ENCODE results near the gene TDP2. TPM values are rescaled to one million over a fixed set of nuclear protein-coding genes. Genes with fewer than 3 reads are reported as not detected.
"Not testable (repeated sequence)": the region's sequence is repeated elsewhere in the genome, so short reads cannot be mapped to it uniquely, and the experiment has no call there.

TDP2 gene
- total and polyA plus RNA-seq, 4 donors: 25.3 to 39.1 (median 34.6) TPM

DNA sequence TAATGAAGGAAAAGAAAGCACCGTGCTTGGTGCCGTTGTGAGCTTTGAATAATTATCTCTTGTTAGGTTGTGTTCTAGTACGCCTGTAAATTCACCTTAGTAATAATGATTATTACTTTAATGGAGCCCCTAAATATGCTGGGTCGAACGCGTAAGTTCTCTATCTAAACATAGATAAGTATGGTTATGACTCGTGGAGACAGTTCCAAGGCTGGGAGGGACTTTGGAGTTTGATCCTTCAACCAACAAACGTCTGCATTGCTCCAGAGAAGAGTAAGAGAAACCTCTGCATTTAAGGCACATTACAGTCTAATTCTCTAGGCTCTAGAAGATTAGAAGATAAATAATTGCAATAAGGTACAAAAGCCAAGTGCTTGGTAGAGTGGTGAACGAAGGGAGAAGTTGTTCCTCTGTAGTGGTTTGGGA is 692 bp upstream of the TDP2 start:
- peak overlapping the region; percentile 99 for H3K4me3 ChIP-seq (ENCODE audit: low read depth, low read length)
- H3K27me3 ChIP-seq (ENCODE audit: control insufficient read depth, insufficient read depth, low read length): no peaks in the 10 kb centered on the region
- peak in 3 of 6 donors; percentile 17 to 25 (median 18) for DNase-seq (ENCODE audit: low read depth in 4 of 6, low spot score in 6 of 6)
- peaks cover 7% of the 10 kb centered on the region for H3K4me1 ChIP-seq (ENCODE audit: control insufficient read depth, insufficient read depth, low read length)
- peak overlapping the region; percentile 95 for H3K27ac ChIP-seq (ENCODE audit: low read depth, low read length)
- 0% methylated on average over 1 of the region's 9 CpGs for WGBS (ENCODE audit: insufficient coverage)
- H3K36me3 ChIP-seq (ENCODE audit: control insufficient read depth, insufficient read depth, low read length): no peaks in the 10 kb centered on the region
- H3K9me3 ChIP-seq (ENCODE audit: control insufficient read depth, insufficient read depth, low read length): peaks cover 8% of the 10 kb centered on the region

DNA sequence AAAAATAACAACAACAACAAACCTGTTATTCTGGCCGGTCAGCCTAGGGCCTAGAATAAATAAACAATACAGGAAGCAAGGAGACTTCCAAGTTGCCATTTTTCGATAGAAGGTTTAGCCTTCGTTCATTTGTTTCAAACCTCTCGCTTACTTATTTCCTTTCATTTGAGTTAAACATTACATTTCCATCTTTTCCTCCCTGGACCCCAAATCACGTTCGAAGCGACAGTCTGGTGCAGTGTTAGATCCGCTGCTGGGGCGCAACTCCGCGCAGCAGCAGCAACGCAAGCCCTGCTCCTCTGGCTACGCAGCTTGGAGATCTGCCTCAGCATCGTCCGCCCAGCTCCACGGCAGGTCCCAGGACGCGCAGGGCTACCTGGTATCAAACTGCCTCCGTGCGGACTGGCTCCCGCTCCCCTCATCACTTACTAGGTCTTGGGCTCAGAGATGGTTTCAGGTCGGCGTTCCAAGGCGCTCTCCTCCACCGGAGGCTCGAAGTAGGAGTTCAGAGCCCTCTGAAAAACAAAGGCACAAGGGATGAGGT is 530 bp downstream of the TDP2 start:
- H3K4me3 ChIP-seq (ENCODE audit: low read depth, low read length): peak overlapping the region; percentile 99
- H3K27me3 ChIP-seq (ENCODE audit: control insufficient read depth, insufficient read depth, low read length): no peaks in the 10 kb centered on the region
- no peaks in the 10 kb centered on the region for H3K36me3 ChIP-seq (ENCODE audit: control insufficient read depth, insufficient read depth, low read length)
- under 1% methylated on average over 25 of the region's 26 CpGs for WGBS (ENCODE audit: insufficient coverage)
- peaks cover 7% of the 10 kb centered on the region for H3K4me1 ChIP-seq (ENCODE audit: control insufficient read depth, insufficient read depth, low read length)
- DNase-seq (ENCODE audit: low read depth in 4 of 6, low spot score in 6 of 6): peak in 3 of 6 donors; percentile 21 to 83 (median 28)
- peak overlapping the region; percentile 95 for H3K27ac ChIP-seq (ENCODE audit: low read depth, low read length)
- peaks cover 8% of the 10 kb centered on the region for H3K9me3 ChIP-seq (ENCODE audit: control insufficient read depth, insufficient read depth, low read length)

DNA sequence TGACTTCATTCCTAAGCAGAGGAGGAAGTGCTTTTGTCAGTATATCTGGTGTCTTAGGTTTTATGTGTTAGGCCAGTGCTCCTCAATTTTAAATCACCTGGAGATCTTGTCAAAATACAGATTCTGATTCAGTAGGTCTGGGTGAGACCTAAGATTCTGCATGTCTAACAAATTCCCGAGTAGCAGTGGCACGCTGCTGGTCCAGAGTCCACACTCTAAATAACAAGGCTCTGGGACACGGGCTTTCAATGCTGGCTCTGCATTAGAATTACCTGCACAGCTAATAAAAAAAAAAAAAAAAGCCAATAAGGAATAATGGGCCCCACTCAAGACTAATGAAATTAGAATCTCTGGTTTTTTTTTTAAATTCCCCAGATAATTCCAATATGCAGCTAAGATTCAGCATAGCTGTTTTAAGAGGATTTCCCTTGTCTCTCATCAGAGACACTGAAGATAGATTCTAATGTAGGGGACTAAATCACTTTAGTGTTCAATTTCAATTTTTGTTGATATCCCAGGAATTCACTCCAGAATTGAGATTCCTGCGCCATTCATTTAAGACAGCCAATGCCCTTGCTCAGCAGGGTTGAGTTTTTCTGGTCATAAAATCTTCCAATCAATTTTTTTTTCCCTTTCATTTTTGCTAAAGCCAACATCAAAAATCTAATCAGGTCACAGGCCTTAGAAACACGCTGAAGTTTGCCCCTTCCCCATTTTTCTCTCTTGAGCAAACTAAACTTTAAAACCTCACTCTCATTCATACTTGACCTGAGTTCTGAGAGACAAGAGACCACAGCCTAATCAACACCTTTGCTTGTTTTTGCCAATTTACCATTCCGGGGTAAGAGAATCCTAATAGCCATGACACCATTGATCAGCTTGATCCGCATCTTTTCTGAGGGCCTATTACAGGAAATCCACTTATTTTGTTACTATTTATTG is 2.4 kb downstream of the TDP2 start:
- DNase-seq (ENCODE audit: low read depth in 4 of 6, low spot score in 6 of 6): no peak
- H3K4me3 ChIP-seq (ENCODE audit: low read depth, low read length): no peak overlapping the region
- peaks cover 7% of the 10 kb centered on the region for H3K4me1 ChIP-seq (ENCODE audit: control insufficient read depth, insufficient read depth, low read length)
- no peaks in the 10 kb centered on the region for H3K36me3 ChIP-seq (ENCODE audit: control insufficient read depth, insufficient read depth, low read length)
- no peaks in the 10 kb centered on the region for H3K9me3 ChIP-seq (ENCODE audit: control insufficient read depth, insufficient read depth, low read length)
- H3K27ac ChIP-seq (ENCODE audit: low read depth, low read length): no peak overlapping the region
- no peaks in the 10 kb centered on the region for H3K27me3 ChIP-seq (ENCODE audit: control insufficient read depth, insufficient read depth, low read length)
- 97% methylated on average over 4 of the region's 7 CpGs for WGBS (ENCODE audit: insufficient coverage)

DNA sequence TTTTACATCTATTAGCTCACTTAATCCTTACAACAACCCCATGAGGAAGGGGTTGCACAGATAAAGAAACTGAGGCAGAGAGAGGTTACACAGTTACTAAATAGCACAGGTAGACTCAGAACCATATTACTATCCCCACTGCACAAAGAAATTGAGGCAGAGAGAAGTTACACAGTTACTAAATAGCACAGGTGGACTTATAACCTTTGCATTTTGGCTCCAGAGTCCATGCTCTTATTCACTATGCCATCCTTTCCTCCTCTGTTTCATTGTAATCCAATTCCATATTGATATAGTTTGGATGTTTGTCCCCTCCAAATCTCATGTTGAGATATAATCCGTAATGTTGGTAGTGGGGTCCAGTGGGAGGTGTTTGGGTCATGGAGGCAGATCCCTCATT is 3.5 kb downstream of the TDP2 start:
- DNase-seq (ENCODE audit: low read depth in 4 of 6, low spot score in 6 of 6): no peak
- Histone ChIP-seq H3K27me3 (ENCODE audit: control insufficient read depth, insufficient read depth, low read length) (no peaks in the 10 kb centered on the region), H3K4me3 (ENCODE audit: low read depth, low read length) (no peak overlapping the region), H3K9me3 (ENCODE audit: control insufficient read depth, insufficient read depth, low read length) (no peaks in the 10 kb centered on the region), H3K4me1 (ENCODE audit: control insufficient read depth, insufficient read depth, low read length) (peaks cover 6% of the 10 kb centered on the region), H3K27ac (ENCODE audit: low read depth, low read length) (no peak overlapping the region), H3K36me3 (ENCODE audit: control insufficient read depth, insufficient read depth, low read length) (no peaks in the 10 kb centered on the region)
- no CpG with 5 or more reads among the region's 1 CpG for WGBS (ENCODE audit: insufficient coverage)

DNA sequence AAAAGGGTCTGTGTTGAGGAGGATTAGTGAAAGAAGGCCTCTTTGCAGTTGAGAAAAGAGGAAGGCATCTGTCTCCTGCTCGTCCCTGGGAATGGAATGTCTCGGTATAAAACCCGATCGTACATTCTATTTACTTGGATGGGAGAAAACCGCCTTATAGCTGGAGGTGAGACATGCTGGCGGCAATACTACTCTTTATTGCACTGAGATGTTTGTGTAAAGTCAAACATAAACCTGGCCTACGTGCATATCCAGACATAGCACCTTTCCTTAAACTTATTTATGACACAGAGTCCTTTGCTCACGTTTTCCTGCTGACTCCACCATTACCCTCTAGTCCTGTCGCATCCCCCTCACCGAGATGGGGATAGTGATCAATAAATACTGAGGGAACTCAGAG is 4.5 kb downstream of the TDP2 start:
- DNase-seq (ENCODE audit: low read depth in 4 of 6, low spot score in 6 of 6): no peak
- 82% methylated on average over 4 of the region's 10 CpGs for WGBS (ENCODE audit: insufficient coverage)
- Histone ChIP-seq H3K36me3 (ENCODE audit: control insufficient read depth, insufficient read depth, low read length) (no peaks in the 10 kb centered on the region), H3K4me3 (ENCODE audit: low read depth, low read length) (no peak overlapping the region), H3K27ac (ENCODE audit: low read depth, low read length) (no peak overlapping the region), H3K9me3 (ENCODE audit: control insufficient read depth, insufficient read depth, low read length) (no peaks in the 10 kb centered on the region), H3K4me1 (ENCODE audit: control insufficient read depth, insufficient read depth, low read length) (no peaks in the 10 kb centered on the region), H3K27me3 (ENCODE audit: control insufficient read depth, insufficient read depth, low read length) (no peaks in the 10 kb centered on the region)

DNA sequence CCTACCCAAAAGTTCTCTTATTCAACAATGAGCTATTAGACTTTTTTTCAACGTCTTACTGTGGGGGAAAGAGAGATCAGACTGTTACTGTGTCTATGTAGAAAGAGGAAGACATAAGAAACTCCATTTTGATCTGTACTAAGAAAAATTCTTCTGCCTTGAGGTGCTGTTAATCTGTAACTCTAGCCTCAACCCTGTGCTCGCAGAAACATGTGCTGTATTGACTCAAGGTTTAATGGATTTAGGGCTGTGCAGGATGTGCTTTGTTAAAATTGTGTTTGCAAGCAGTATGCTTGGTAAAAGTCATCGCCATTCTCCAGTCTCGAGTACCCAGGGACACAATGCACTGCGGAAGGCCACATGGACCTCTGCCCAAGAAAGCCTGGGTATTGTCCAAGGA is 4.9 kb downstream of the TDP2 start:
- not testable (repeated sequence) for H3K27ac ChIP-seq (ENCODE audit: low read depth, low read length); H3K9me3 ChIP-seq (ENCODE audit: control insufficient read depth, insufficient read depth, low read length)

DNA sequence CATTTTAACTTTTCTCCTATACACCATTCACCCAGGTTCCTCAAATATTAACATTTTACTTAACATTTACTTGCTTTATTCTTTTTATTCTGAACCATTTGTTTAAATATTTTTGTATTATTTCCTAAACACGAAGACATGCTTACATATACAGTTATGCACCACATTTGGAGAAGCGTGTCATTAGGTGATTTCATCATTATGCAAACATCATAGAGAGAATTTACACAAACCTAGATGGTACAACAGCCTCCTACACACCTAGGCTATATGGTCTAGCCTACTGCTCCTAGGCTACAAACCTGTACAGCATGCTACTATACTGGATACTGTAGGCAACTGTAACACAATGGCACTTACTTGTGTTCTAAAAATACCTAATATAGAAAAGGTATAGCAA is 6.6 kb downstream of the TDP2 start:
- 88% methylated on average over 1 of the region's 2 CpGs for WGBS (ENCODE audit: insufficient coverage)

More for the DNA sequence above, 4.9 kb downstream of the TDP2 start:
- not testable (repeated sequence) for DNase-seq (ENCODE audit: low read depth in 4 of 6, low spot score in 6 of 6); H3K36me3 ChIP-seq (ENCODE audit: control insufficient read depth, insufficient read depth, low read length); H3K27me3 ChIP-seq (ENCODE audit: control insufficient read depth, insufficient read depth, low read length); H3K4me1 ChIP-seq (ENCODE audit: control insufficient read depth, insufficient read depth, low read length); H3K4me3 ChIP-seq (ENCODE audit: low read depth, low read length)
- WGBS (ENCODE audit: insufficient coverage): 52% methylated on average over 4 of the region's 5 CpGs

DNA sequence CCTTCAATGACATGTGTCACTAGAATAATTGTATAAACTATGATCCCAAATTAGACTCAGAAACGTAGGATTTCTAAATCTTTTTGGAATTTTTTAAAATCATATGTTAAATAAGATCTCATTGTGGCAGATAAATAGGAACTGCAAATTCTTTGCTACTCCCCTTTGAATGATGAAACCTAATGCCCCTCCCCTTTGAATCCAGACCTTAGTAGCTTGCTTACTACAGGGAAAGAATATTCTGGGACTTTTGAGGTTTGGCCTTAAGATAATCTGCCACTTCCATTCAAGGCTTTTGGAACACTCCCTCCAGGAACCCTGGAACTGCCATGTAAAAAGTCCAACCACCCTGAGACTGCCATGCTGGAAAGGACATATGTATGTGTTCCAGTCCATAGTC is 7.1 kb downstream of the TDP2 start:
- no peaks in the 10 kb centered on the region for H3K4me1 ChIP-seq (ENCODE audit: control insufficient read depth, insufficient read depth, low read length)
- no peak overlapping the region for H3K4me3 ChIP-seq (ENCODE audit: low read depth, low read length)
- no peak for DNase-seq (ENCODE audit: low read depth in 4 of 6, low spot score in 6 of 6)
- no peaks in the 10 kb centered on the region for H3K9me3 ChIP-seq (ENCODE audit: control insufficient read depth, insufficient read depth, low read length)
- WGBS (ENCODE audit: insufficient coverage): no CpG with 5 or more reads among the region's 1 CpG
- no peak overlapping the region for H3K27ac ChIP-seq (ENCODE audit: low read depth, low read length)
- H3K27me3 ChIP-seq (ENCODE audit: control insufficient read depth, insufficient read depth, low read length): no peaks in the 10 kb centered on the region
- peaks cover 3% of the 10 kb centered on the region for H3K36me3 ChIP-seq (ENCODE audit: control insufficient read depth, insufficient read depth, low read length)

More for the DNA sequence above, 6.6 kb downstream of the TDP2 start:
- Histone ChIP-seq H3K27me3 (ENCODE audit: control insufficient read depth, insufficient read depth, low read length) (no peaks in the 10 kb centered on the region), H3K4me3 (ENCODE audit: low read depth, low read length) (no peak overlapping the region), H3K9me3 (ENCODE audit: control insufficient read depth, insufficient read depth, low read length) (no peaks in the 10 kb centered on the region), H3K27ac (ENCODE audit: low read depth, low read length) (no peak overlapping the region), H3K36me3 (ENCODE audit: control insufficient read depth, insufficient read depth, low read length) (no peaks in the 10 kb centered on the region), H3K4me1 (ENCODE audit: control insufficient read depth, insufficient read depth, low read length) (no peaks in the 10 kb centered on the region)
- no peak for DNase-seq (ENCODE audit: low read depth in 4 of 6, low spot score in 6 of 6)

DNA sequence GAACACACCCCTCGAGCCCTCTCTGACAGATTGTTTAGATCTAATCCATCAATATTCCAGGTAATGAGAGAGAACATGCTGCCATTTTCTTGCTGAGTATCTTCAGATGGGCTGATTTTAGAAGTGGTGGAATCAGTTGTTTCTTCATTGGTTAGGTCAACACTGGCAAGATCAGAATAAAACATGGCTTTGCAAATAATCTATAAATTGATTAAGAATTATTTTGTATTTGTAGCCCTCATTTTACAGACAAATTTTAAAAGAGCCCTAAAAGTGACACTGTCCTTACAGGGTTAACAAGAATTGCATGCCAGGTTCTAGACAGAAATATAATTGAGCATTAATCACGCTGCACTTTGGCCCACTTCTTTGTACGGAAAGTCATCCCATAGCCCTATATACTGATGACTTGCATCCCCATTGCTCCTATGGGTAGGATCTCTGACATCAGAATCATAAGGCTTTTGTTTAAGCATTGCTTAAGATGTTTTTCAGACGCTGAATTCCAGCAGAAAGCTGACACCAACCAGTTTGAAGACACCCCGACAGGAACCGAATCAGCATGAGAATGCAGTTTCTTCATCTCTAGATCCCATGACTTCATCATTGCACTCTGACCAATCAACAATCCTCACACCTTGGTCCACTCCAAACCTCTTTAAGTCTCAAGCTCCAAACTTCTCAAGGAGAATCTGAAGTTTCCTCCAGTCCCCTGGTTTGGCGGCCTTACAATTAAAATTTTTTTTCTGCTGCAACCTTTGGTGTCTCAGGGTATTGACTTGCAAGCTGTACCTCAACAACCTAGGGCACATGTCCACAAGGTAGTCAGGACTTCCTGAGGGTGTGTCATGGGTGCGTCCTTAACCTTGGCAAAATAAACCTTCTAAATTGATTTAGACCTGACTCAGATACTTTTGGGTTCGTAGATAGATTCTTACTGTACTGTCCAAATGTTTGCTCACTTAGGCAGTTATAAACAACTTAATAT is 7.8 kb downstream of the TDP2 start:
- no peaks in the 10 kb centered on the region for H3K27me3 ChIP-seq (ENCODE audit: control insufficient read depth, insufficient read depth, low read length)
- no peak overlapping the region for H3K27ac ChIP-seq (ENCODE audit: low read depth, low read length)
- no peaks in the 10 kb centered on the region for H3K4me1 ChIP-seq (ENCODE audit: control insufficient read depth, insufficient read depth, low read length)
- DNase-seq (ENCODE audit: low read depth in 4 of 6, low spot score in 6 of 6): no peak
- peaks cover 3% of the 10 kb centered on the region for H3K36me3 ChIP-seq (ENCODE audit: control insufficient read depth, insufficient read depth, low read length)
- no peak overlapping the region for H3K4me3 ChIP-seq (ENCODE audit: low read depth, low read length)
- H3K9me3 ChIP-seq (ENCODE audit: control insufficient read depth, insufficient read depth, low read length): no peaks in the 10 kb centered on the region
- 67% methylated on average over 4 of the region's 9 CpGs for WGBS (ENCODE audit: insufficient coverage)
